T-cell (primary cell): ENCODE measurements around the gene ARHGEF35. TPM values are rescaled to one million over a fixed set of nuclear protein-coding genes. Genes with fewer than 3 reads are reported as not detected.
"Not testable (repeated sequence)": the region's sequence is repeated elsewhere in the genome, so short reads cannot be mapped to it uniquely, and the experiment has no call there.

Experiments
- ATAC-seq, 4 experiments: fragments of 200-7000 bp in 3 of 4; fragments of 150-1000 bp in 1 of 4; cut with Tn5 transposase; replicated peaks in 1 of 4; 1 replicate in 3 of 4; 2 replicates in 1 of 4; pipeline ENCODE4 v1.10.0; 2021; ENCODE audit warnings: moderate library complexity in 3 of 4, mild to moderate bottlenecking in 2 of 4, moderate number of reproducible peaks in 1 of 4
- CTCF ChIA-PET, 2 donors: fragments of 300-600 bp; sonication (Branson Sonifier 250); formaldehyde crosslinking; loops; one replicate each; lab custom pipeline; 2022; ENCODE audit warnings: antibody characterized with exemption in 2 of 2; lab: Charles Lee
- POLR2A ChIA-PET, 2 donors: fragments of 300-600 bp; sonication (Branson Sonifier 250); formaldehyde crosslinking; loops; one replicate each; lab custom pipeline; 2022; ENCODE audit warnings: antibody characterized with exemption in 2 of 2; lab: Charles Lee
- DNase-seq, 35 experiments: peaks; one replicate each; pipeline versions ENCODE4 v3.0.0 to v3.0.0-alpha.2; 2013 to 2023
- H3K27ac ChIP-seq: one replicate; pipeline ENCODE4 v1.5.1; 2013; ENCODE audit warnings: low read length
- H3K27me3 ChIP-seq, 2 experiments: replicated peaks in 1 of 2; 1 replicate in 1 of 2; 2 replicates in 1 of 2; pipeline versions ENCODE4 v1.6.1 to v1.7.0; 2013; ENCODE audit warnings: low read length in 1 of 2, mixed read lengths in 1 of 2; ENCODE audit not compliant: control insufficient read depth in 2 of 2, insufficient read depth in 2 of 2; ENCODE audit errors: extremely low read depth in 1 of 2
- H3K36me3 ChIP-seq, 2 donors: 1 replicate in 1 of 2; 2 replicates in 1 of 2; pipeline versions ENCODE4 v1.6.1 to v1.7.0; 2013; ENCODE audit warnings: low read length in 1 of 2; ENCODE audit not compliant: control insufficient read depth in 2 of 2, insufficient read depth in 1 of 2; ENCODE audit errors: extremely low read depth in 1 of 2
- H3K4me1 ChIP-seq, 2 experiments: 1 replicate in 1 of 2; 2 replicates in 1 of 2; pipeline versions ENCODE4 v1.6.1 to v1.7.0; 2013; ENCODE audit warnings: low read length in 2 of 2, mixed read lengths in 1 of 2; ENCODE audit not compliant: insufficient read depth in 2 of 2, control insufficient read depth in 1 of 2; ENCODE audit errors: extremely low read depth in 1 of 2
- H3K4me3 ChIP-seq, 2 donors: 1 replicate in 1 of 2; 2 replicates in 1 of 2; pipeline versions ENCODE4 v1.5.1 to v1.7.0; 2013; ENCODE audit warnings: mild to moderate bottlenecking in 2 of 2, low read length in 1 of 2, moderate library complexity in 1 of 2; ENCODE audit not compliant: control insufficient read depth in 1 of 2; ENCODE audit errors: extremely low read depth in 1 of 2
- H3K9me3 ChIP-seq: 2 replicates; pipeline ENCODE4 v1.7.0; 2013
- H3K27ac Mint-ChIP-seq, 2 donors: one replicate each; pipeline ENCODE4 v1.8.0; 2020 to 2021; ENCODE audit warnings: mild to moderate bottlenecking in 2 of 2, mixed read lengths in 2 of 2
- H3K27me3 Mint-ChIP-seq, 2 donors: one replicate each; pipeline ENCODE4 v1.8.0; 2021 to 2022; ENCODE audit warnings: mixed read lengths in 2 of 2
- H3K36me3 Mint-ChIP-seq: one replicate; pipeline ENCODE4 v1.8.0; 2021; ENCODE audit warnings: mixed read lengths
- H3K4me1 Mint-ChIP-seq, 3 donors: one replicate each; pipeline ENCODE4 v1.8.0; 2020 to 2022; ENCODE audit warnings: mixed read lengths in 3 of 3, mild to moderate bottlenecking in 1 of 3
- H3K4me3 Mint-ChIP-seq, 3 donors: one replicate each; pipeline ENCODE4 v1.8.0; 2020 to 2022; ENCODE audit warnings: mild to moderate bottlenecking in 3 of 3, mixed read lengths in 3 of 3, moderate library complexity in 3 of 3
- H3K9me3 Mint-ChIP-seq, 3 donors: one replicate each; pipeline ENCODE4 v1.8.0; 2020 to 2022; ENCODE audit warnings: mixed read lengths in 3 of 3
- WGBS: methylation state at CpG from one replicate; pipeline ENCODE4 v1.1.5; 2013; ENCODE audit warnings: missing lambda C conversion rate; ENCODE audit not compliant: insufficient coverage; 5-methylcytosine and 5-hydroxymethylcytosine counted together
- total RNA-seq, 35 experiments: library from RNA in 6 of 35; stranded (reverse) in 6 of 35; fragments of 120-200 nt in 1 of 35; gene quantifications; one replicate each; pipeline versions ENCODE4 v1.2.1 to v1.2.4 and lab custom pipeline; 2013 to 2026

Gene ARHGEF35
- total RNA-seq: 1 to 10 TPM in 4 of 5 donors, under 1 TPM in 1; 0.98 to 2.5 (median 1.7) TPM
- total RNA-seq (2013): 2.4 TPM
- total RNA-seq (lab: John Stamatoyannopoulos, UW): 0 to 1.5 (median 0.31) reads per million in 29 experiments

DNA sequence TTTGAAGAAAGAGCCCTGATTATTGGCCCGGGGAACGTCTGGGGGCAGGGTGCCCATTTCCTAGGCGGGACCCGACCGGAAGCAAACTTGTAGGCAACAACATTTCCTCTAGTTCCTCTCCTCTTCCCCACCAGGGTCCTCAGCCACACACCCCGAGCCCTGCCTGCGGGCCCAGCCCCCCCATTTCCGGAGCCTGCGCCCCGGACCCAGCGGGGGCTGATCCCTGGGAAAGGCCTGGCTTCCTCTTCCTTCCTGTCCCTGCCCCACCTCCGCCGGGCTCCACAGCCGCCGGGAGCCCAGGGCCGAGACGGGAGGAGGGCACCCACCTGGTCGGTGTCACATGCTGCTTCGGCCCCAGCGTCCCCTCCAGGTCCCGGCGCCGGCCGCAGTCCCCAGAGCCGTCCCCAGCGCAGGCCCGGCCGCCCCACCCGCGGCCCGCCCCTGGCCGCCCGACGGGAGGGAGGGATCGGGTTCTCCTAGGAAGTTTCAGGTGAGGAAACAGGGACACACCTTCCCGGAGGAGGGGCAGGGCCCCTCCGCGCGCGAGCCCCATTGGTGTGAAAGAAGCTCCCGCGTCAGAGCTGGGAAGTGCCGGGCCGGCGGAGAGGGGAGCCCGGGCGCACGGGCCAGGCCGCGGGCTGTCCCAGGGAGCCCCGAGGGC is at the start of gene ARHGEF35:
TSS of gene ARHGEF35 (minus strand) at position 622 of the 661 bp plus-strand sequence. CDS start 7,450 bp downstream, outside the sequence.
- H3K27ac ChIP-seq: not testable (repeated sequence)

DNA sequence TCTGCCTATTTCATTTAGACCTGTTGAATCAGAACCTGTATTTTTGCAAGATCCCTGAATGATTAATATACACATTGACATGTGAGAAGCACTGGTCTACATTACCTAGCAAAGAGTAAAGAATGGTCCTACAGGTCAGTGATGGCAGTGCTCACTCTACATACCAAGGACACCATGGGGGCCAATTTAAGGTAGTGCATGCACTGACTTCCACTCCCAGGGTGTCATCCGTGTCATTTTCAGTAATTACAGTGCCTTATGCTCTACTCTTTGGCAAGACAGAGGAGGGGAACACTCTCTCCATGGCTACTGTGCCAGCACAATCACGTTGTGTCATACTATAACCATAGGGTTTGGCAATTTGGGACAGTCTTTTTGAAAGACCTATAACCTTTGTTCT is 49.7 kb upstream of the ARHGEF35 start:
- H3K4me1 Mint-ChIP-seq, H3K27me3 Mint-ChIP-seq, DNase-seq, CTCF ChIA-PET, H3K4me3 ChIP-seq, ATAC-seq, H3K4me1 ChIP-seq, H3K36me3 ChIP-seq, POLR2A ChIA-PET, H3K9me3 Mint-ChIP-seq, H3K36me3 Mint-ChIP-seq, H3K27ac ChIP-seq, H3K9me3 ChIP-seq, H3K27me3 ChIP-seq, H3K4me3 Mint-ChIP-seq, H3K27ac Mint-ChIP-seq: not testable (repeated sequence)
- WGBS: no CpG with 5 or more reads among the region's 2 CpGs

More for the DNA sequence above, at the start of gene ARHGEF35:
- H3K9me3 Mint-ChIP-seq, POLR2A ChIA-PET, H3K27me3 Mint-ChIP-seq, H3K4me1 ChIP-seq, H3K36me3 Mint-ChIP-seq, H3K36me3 ChIP-seq, H3K4me1 Mint-ChIP-seq, H3K27me3 ChIP-seq, H3K4me3 ChIP-seq, H3K9me3 ChIP-seq, CTCF ChIA-PET: not testable (repeated sequence)
- ATAC-seq: peak; percentile 72 to 85 (median 78)
- peak within 1 kb of the TSS; percentile 31 to 36 (median 34) for H3K4me3 Mint-ChIP-seq
- DNase-seq: peak in 3 of 35 experiments; percentile 0 to 5 (median 3)
- peak within 1 kb of the TSS in 1 of 2 donors; percentile 34 for H3K27ac Mint-ChIP-seq
- no CpG with 5 or more reads among the region's 51 CpGs for WGBS

DNA sequence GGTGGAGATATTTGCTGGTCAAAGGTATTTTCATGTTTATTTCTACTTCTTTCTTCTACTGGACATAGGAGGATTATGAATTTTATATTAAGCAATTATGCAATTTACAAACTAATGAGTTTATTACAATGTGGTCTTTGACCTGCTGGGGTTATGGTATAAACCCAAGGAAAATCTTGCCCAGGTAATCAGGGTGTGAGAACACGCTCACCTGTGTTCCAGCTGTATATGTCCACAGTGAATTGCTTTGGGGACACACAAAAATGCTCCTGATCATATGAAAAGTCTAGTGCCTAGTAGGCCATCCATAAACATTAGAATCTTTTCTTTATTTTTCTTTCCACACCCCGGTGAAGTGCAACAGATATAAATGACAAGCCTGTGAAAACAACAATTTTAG is 43.7 kb upstream of the ARHGEF35 start, which contains the start of gene OR2A42:
TSS of gene OR2A42 (minus strand) at position 241 of the 400 bp plus-strand sequence. CDS start 6,762 bp downstream, outside the sequence.
- H3K4me1 Mint-ChIP-seq, CTCF ChIA-PET, H3K4me1 ChIP-seq, H3K9me3 Mint-ChIP-seq, ATAC-seq, H3K4me3 ChIP-seq, H3K9me3 ChIP-seq, H3K27me3 Mint-ChIP-seq, H3K27me3 ChIP-seq, H3K36me3 ChIP-seq, POLR2A ChIA-PET, H3K36me3 Mint-ChIP-seq, H3K27ac Mint-ChIP-seq, H3K4me3 Mint-ChIP-seq, H3K27ac ChIP-seq, DNase-seq: not testable (repeated sequence)
- no CpG with 5 or more reads among the region's 2 CpGs for WGBS

- CTCF ChIA-PET, POLR2A ChIA-PET, H3K36me3 Mint-ChIP-seq: not testable (repeated sequence)
Observed at GRCh38 chr7:144238530-144239082, 43.0 kb upstream of the ARHGEF35 start.

DNA sequence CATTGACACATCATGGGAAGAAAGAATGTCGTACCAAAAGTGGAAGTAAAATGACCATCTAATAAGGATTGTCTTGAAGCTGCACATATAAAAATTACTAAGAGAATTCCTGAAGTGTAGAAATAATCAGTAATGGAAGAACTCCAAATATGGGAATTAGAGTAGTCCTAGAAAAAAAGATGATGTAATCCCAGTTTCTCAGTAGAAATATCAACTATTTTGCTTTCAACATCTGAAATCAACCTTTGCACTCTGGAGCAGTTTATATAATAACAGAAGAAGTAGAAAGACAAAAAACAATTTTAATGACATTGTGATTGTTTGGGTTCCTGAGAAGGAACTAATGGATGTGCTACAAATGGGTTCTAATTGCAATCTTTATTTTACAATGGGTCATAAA is 37.4 kb upstream of the ARHGEF35 start:
- H3K4me3 Mint-ChIP-seq, H3K36me3 Mint-ChIP-seq, H3K27ac ChIP-seq, H3K4me1 Mint-ChIP-seq, H3K4me1 ChIP-seq, POLR2A ChIA-PET, DNase-seq, H3K27me3 ChIP-seq, CTCF ChIA-PET, H3K27me3 Mint-ChIP-seq, H3K9me3 ChIP-seq, H3K36me3 ChIP-seq, H3K27ac Mint-ChIP-seq, H3K4me3 ChIP-seq, ATAC-seq, H3K9me3 Mint-ChIP-seq: not testable (repeated sequence)
- WGBS: no CpG with 5 or more reads among the region's 1 CpG

More at GRCh38 chr7:144238530-144239082, 43.0 kb upstream of the ARHGEF35 start:
- no CpG with 5 or more reads among the region's 2 CpGs for WGBS
- DNase-seq, H3K36me3 ChIP-seq, H3K27me3 Mint-ChIP-seq, H3K27me3 ChIP-seq, H3K4me3 Mint-ChIP-seq, H3K27ac Mint-ChIP-seq, H3K4me1 Mint-ChIP-seq, H3K9me3 ChIP-seq, ATAC-seq, H3K4me1 ChIP-seq, H3K27ac ChIP-seq, H3K9me3 Mint-ChIP-seq, H3K4me3 ChIP-seq: not testable (repeated sequence)

GRCh38 chr7:144231027-144231426 is 35.4 kb upstream of the ARHGEF35 start:
- ATAC-seq, H3K27me3 ChIP-seq, H3K27me3 Mint-ChIP-seq, H3K9me3 ChIP-seq, H3K36me3 Mint-ChIP-seq, H3K9me3 Mint-ChIP-seq, H3K27ac Mint-ChIP-seq, H3K4me3 ChIP-seq, H3K4me3 Mint-ChIP-seq, CTCF ChIA-PET, DNase-seq, H3K4me1 ChIP-seq, H3K36me3 ChIP-seq, H3K27ac ChIP-seq, POLR2A ChIA-PET, H3K4me1 Mint-ChIP-seq: not testable (repeated sequence)
- WGBS: no CpG with 5 or more reads among the region's 2 CpGs
